Muscle layer of colon (tissue), 2 donors: ENCODE measurements around the gene TMEM33.
"Not testable (repeated sequence)": the region's sequence is repeated elsewhere in the genome, so short reads cannot be mapped to it uniquely, and the experiment has no call there.

Experiments
- H3K27ac ChIP-seq: one replicate; pipeline ENCODE4 v1.7.0; 2013; ENCODE audit warnings: low read depth, mild to moderate bottlenecking, low read length, moderate library complexity
- H3K27me3 ChIP-seq, 2 donors: one replicate each; pipeline ENCODE4 v1.7.0; 2013; ENCODE audit warnings: low read length in 2 of 2, mild to moderate bottlenecking in 2 of 2; ENCODE audit not compliant: insufficient read depth in 2 of 2, control insufficient read depth in 1 of 2
- H3K36me3 ChIP-seq: one replicate; pipeline ENCODE4 v1.7.0; 2013; ENCODE audit warnings: mild to moderate bottlenecking, low read length; ENCODE audit not compliant: insufficient read depth
- H3K4me1 ChIP-seq: one replicate; pipeline ENCODE4 v1.7.0; 2013; ENCODE audit warnings: mild to moderate bottlenecking, low read length; ENCODE audit not compliant: insufficient read depth
- H3K4me3 ChIP-seq, 2 donors: one replicate each; pipeline ENCODE4 v1.7.0; 2013; ENCODE audit warnings: low read length in 2 of 2, low read depth in 1 of 2, mild to moderate bottlenecking in 1 of 2, moderate library complexity in 1 of 2
- H3K9ac ChIP-seq: one replicate; pipeline ENCODE4 v1.7.0; 2013; ENCODE audit warnings: low read length
- H3K9me3 ChIP-seq: one replicate; pipeline ENCODE4 v1.7.0; 2013; ENCODE audit warnings: mild to moderate bottlenecking, low read length
- donor health status: abdominal sarcoma.
- donor health status: Adenocarcinoma of cecum.

Gene TMEM33, protein sequence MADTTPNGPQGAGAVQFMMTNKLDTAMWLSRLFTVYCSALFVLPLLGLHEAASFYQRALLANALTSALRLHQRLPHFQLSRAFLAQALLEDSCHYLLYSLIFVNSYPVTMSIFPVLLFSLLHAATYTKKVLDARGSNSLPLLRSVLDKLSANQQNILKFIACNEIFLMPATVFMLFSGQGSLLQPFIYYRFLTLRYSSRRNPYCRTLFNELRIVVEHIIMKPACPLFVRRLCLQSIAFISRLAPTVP

DNA sequence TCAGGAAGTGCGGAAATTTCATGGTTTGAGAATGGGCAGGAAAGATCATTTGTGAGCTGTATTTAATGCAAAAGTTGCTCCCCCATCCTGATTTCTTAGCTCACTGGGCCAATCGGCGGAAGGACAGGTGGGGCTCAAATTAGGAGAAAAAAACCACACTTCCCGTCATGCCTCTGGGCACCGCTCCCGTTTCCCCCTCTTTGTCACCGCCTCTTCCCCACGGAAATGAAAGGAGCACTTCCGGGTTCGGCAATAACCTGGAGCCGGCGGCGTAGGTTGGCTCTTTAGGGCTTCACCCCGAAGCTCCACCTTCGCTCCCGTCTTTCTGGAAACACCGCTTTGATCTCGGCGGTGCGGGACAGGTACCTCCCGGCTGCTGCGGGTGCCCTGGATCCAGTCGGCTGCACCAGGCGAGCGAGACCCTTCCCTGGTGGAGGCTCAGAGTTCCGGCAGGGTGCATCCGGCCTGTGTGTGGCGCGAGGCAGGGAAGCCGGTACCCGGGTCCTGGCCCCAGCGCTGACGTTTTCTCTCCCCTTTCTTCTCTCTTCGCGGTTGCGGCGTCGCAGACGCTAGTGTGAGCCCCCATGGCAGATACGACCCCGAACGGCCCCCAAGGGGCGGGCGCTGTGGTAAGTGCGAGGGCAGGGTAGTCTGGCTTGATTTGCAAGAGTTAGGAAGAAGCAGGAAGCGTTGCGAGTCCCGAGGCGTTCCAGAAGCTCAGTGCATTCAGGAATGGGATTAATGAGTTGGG lies at the start of gene TMEM33:
Gene TMEM33 (plus strand): TSS at position 529 of the 751 bp plus-strand sequence. CDS start 56 bp downstream, at position 585.
- Histone ChIP-seq H3K4me3 (peak within 1 kb of the TSS; percentile 71 to 99), H3K9me3 (no peaks in the 10 kb centered on the region), H3K27ac (peak within 1 kb of the TSS; percentile 59), H3K4me1 (peaks cover 13% of the 10 kb centered on the region), H3K9ac (peak within 1 kb of the TSS; percentile 81), H3K27me3 (no peaks in the 10 kb centered on the region), H3K36me3 (peaks cover 11% of the 10 kb centered on the region)

DNA sequence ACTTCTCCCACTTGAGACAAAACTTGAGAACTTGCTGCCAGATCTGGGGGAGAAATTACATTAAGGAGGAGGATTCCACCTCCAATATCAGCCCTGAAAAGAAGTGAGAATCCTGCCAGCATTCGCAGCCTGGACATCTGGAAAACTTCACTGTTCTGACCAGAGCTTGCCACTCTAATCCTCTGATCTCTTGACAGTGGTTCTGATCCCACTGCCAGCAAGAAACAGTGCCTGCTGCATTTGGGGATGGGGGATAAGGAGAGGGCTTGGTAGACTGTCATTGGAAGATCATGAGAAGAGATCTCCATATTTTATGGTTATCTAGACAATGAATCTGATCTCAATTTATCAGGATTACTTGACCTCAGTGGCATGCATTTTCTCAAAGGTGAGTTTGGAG lies 49.8 kb upstream of the TMEM33 start:
- Histone ChIP-seq H3K9me3 (no peaks in the 10 kb centered on the region), H3K4me1 (peaks cover 13% of the 10 kb centered on the region), H3K9ac (no peak overlapping the region), H3K27ac (no peak overlapping the region), H3K27me3 (peaks cover 12 to 33% of the 10 kb centered on the region in 2 donors), H3K36me3 (no peaks in the 10 kb centered on the region), H3K4me3 (no peak overlapping the region)

DNA sequence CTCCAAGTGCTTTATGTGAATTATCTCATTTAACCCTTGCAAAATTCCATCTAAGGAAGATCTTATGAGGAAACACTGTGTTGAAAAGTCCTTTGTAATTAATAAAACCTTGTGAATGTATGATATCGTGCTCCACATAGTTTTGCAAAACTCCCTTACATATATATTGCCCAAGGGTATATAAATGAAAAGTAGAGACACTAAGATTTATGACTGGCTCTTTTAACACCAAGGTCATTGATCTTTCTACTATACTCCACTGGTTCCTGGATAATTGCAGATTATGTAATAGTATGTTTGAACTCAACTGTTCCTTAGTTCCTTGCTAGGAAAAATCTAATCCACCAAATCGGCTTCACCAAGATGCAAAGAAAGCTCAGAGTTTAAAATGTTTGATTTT lies 48.0 kb upstream of the TMEM33 start:
- Histone ChIP-seq H3K9ac (no peak overlapping the region), H3K9me3 (no peaks in the 10 kb centered on the region), H3K27me3 (peaks cover 0 to 14% of the 10 kb centered on the region in 2 donors), H3K36me3 (no peaks in the 10 kb centered on the region), H3K4me3 (no peak overlapping the region), H3K27ac (no peak overlapping the region), H3K4me1 (peaks cover 2% of the 10 kb centered on the region)

DNA sequence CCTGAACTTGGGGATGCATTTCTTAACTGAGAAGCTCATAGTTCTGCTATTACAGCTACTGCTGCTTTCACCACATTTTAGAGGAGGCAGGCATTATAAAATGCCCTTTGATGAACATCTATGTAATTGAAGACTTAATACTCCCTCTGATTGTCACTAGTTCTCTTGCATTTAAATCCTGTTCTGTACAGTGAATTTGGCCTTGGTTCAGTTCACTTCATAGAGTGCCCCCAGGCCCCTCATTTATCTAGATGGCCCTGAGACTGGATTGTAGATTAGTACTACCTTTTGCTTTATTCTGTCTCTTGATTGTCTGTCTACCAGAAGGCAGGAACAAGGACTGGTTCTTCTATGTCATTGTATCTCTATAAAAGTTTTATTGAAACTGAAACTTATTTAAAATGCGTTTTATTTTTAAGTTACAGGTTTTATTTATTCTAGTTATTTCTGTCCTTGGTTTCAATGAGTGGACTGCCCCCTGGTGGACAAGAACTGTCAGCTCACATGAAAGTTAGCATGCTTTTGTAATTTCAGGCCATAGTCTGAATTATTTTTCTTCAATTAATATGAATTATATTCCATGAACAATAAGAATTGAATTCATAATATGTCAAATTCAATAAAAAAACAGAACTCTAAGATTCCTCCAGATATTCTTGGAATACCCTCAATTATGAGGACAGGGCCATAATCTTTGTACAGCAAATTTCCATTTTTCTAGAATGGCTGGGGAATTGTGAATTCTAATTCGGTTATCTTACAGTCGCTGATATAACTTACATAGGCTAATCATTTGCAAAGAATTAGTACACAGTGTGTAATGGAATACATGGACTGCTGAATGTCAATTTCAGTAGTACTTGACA lies 47.2 kb upstream of the TMEM33 start:
- Histone ChIP-seq H3K27ac (no peak overlapping the region), H3K27me3 (peaks cover 0 to 9% of the 10 kb centered on the region in 2 donors), H3K9me3 (no peaks in the 10 kb centered on the region), H3K36me3 (no peaks in the 10 kb centered on the region), H3K9ac (no peak overlapping the region), H3K4me3 (no peak overlapping the region), H3K4me1 (no peaks in the 10 kb centered on the region)

DNA sequence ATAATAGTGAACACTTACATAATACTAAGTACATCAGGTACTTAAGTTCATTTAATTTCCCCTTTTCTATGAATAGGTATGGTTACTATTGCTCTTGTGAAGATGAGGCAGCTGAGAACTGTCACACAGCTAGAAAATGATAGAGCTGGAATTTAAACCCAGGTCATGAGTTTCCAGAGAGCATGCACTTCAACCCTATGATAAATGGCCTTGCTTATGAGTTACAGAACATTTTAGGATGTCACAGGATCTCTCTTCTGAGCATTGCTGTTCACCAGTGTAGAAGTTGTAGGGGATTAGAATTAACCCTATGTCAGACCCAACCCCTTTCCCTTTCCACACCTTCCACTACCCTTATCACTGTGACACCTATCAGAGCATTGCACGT lies 46.5 kb upstream of the TMEM33 start:
- no peak overlapping the region for H3K27ac ChIP-seq
- peaks cover 0 to 4% of the 10 kb centered on the region in 2 donors for H3K27me3 ChIP-seq
- H3K4me3 ChIP-seq = no peak overlapping the region
- no peaks in the 10 kb centered on the region for H3K9me3 ChIP-seq
- H3K4me1 ChIP-seq = no peaks in the 10 kb centered on the region
- H3K36me3 ChIP-seq = no peaks in the 10 kb centered on the region
- no peak overlapping the region for H3K9ac ChIP-seq

DNA sequence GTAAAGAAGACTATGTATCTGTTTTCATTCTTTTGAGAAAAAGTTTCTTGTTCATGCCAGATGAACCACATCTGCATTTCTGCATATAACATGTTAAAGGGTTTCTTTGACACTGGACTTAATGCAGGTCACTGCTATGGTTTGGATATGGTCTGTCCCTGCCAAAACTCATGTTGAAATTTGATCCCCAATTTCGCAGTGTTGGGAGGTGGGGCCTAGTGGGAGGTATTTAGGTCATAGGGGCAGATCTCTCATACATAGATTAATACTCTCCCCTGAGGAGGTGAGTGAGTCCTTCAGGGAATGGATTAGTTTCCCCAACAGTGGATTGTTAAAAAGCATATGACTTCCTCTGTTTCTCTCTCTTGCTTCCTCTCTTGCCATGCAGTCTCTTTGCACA lies 45.9 kb upstream of the TMEM33 start:
- H3K27ac ChIP-seq = no peak overlapping the region
- peaks cover 0 to 2% of the 10 kb centered on the region in 2 donors for H3K27me3 ChIP-seq
- H3K4me1 ChIP-seq = no peaks in the 10 kb centered on the region
- H3K9ac ChIP-seq = no peak overlapping the region
- H3K9me3 ChIP-seq = no peaks in the 10 kb centered on the region
- no peaks in the 10 kb centered on the region for H3K36me3 ChIP-seq
- H3K4me3 ChIP-seq = no peak overlapping the region

DNA sequence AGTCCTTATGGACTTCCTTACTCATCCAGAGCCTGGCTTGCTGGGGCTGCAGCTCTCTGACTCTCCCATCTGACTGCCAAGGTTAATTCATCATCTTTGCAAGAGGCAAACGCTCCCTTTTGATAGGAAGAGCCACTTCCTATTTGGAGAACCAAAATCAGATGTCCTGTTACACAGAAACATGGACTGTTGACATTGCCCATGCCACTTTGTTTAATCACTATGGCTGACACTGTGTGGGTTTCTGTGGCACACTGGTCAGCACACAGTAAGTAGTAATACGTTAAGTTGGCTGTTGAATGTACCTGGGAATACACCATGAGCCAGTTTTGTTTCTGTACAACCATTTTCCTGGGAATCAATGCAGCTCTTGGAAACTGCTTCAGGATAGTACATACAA lies 45.1 kb upstream of the TMEM33 start:
- Histone ChIP-seq H3K4me1 (no peaks in the 10 kb centered on the region), H3K9ac (no peak overlapping the region), H3K27me3 (no peaks in the 10 kb centered on the region), H3K4me3 (no peak overlapping the region), H3K27ac (no peak overlapping the region), H3K9me3 (no peaks in the 10 kb centered on the region), H3K36me3 (no peaks in the 10 kb centered on the region)

DNA sequence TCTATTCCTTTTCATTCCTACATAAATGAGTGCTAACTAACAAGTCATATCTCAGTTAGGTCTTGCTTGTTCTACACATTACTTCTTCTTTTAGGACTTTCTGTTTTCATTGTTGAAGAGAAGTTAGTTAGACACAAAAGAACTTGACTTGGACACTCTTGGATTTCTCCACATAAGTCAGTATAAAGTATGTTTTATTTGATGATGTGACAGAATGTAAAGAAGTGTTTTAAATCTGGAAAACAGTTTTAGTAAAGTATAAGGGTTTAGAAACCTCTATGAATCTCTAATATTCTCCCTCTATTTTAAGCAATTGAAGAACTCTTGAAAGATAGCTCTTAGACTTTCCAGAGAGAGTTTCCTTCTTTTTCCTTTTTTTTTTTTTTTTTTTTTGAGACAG lies 38.6 kb upstream of the TMEM33 start:
- Histone ChIP-seq H3K27me3 (no peaks in the 10 kb centered on the region), H3K4me3 (no peak overlapping the region), H3K4me1 (no peaks in the 10 kb centered on the region), H3K9me3 (no peaks in the 10 kb centered on the region), H3K27ac (no peak overlapping the region), H3K36me3 (no peaks in the 10 kb centered on the region), H3K9ac (no peak overlapping the region)

DNA sequence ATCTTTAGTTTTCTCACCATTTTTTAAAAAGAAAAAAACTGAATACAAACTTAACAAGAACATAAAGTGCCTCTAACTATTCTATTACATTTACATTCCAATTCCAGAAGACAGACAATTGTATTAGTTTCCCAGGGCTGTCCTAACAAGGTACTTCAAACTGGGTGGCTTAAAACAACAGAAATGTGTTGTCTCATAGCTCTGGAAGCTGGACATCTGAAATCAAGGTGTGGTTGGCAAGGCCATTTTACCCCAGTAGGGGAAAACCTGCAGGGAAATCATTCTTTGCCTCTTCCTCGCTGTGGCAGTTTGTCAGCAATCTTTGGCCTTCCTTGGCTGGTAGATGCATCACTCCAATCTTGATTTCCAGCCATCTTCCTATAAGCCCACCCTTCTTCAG lies 37.5 kb upstream of the TMEM33 start:
- Histone ChIP-seq H3K4me1 (no peaks in the 10 kb centered on the region), H3K27ac (no peak overlapping the region), H3K36me3 (no peaks in the 10 kb centered on the region), H3K9me3 (no peaks in the 10 kb centered on the region), H3K27me3 (no peaks in the 10 kb centered on the region), H3K9ac (no peak overlapping the region), H3K4me3 (no peak overlapping the region)

DNA sequence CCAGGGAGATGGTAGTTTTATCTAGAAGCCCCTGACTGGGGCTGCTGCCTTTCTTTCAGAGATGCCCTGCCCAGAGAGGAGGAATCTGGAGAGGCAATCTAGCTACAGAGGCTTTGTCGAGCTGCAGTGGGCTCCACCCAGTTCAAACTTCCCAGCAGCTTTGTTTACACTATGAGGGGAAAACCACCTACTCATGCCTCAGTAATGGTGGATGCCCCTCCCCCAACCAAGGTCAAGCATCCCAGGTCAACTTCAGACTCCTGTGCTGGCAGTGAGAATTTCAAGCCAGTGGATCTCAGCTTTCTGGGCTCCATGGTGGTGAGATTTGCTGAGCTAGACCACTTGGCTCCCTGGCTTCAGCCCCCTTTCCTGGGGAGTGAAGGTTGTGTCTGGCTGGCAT lies 26.1 kb upstream of the TMEM33 start:
- H3K9ac ChIP-seq, H3K36me3 ChIP-seq, H3K27ac ChIP-seq, H3K4me1 ChIP-seq, H3K27me3 ChIP-seq, H3K9me3 ChIP-seq, H3K4me3 ChIP-seq: not testable (repeated sequence)

DNA sequence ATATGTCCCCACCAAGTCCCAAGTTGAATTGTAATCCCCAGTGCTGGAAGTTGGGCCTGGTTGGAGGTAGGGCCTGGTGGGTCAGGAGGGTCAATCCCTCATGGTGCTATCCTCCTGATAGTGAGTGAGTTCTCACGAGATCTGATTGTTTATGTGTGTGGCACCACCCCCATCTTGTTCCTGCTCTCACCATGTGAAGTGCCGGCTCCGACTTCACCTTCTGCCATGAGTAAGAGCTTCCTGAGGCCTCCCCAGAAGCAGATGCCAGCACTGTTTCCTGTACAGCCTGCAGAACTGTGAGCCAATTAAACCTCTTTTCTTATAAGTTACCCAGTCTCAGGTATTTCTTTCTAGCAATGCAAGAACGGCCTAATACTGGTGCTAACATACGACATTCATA lies 22.7 kb upstream of the TMEM33 start:
- H3K4me3 ChIP-seq = no peak overlapping the region
- no peaks in the 10 kb centered on the region for H3K36me3 ChIP-seq
- no peaks in the 10 kb centered on the region for H3K27me3 ChIP-seq
- no peaks in the 10 kb centered on the region for H3K9me3 ChIP-seq
- H3K27ac ChIP-seq = no peak overlapping the region
- H3K4me1 ChIP-seq = no peaks in the 10 kb centered on the region
- no peak overlapping the region for H3K9ac ChIP-seq
